ENCODE data around the gene ZNF606. TPM values are rescaled to one million over a fixed set of nuclear protein-coding genes. Genes with fewer than 3 reads are reported as not detected.
A peak's percentile ranks its signal among the peaks of the same experiment; 100 is the strongest.

Gene ZNF606
- total and polyA plus RNA-seq, 2 experiments from 2014 or later: 13.6 to 55.6 TPM

DNA sequence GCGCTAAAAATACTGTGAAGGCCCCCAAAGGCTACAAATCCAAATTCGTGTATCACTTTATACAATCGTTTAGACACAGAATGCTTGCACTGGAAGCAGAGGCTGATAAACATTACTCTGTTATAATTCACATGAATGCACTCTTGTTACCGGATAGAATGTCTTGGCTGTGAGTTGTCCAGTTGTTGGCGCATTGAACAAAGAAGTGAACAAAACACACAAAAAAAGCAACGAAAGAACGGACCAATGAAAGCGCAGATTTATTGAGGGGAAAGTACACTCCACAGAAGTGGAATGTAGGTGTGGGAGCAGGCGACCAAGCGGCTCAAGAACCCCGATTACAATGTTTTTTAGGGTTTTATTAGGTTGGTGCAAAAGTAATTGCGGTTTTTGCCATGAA lies 66.9 kb downstream of the ZNF606 start:
- H3K36me3 ChIP-seq (ENCODE audit: insufficient read depth): peaks cover 15% of the 10 kb centered on the region; the same call in 1 of the 2 replicates
- Mint-ChIP-seq H3K9me3 (peaks cover 23% of the 10 kb centered on the region), H3K27me3 (ENCODE audit: insufficient read depth, low read depth, poor library complexity) (peaks cover 9% of the 10 kb centered on the region), H3K27ac (no peak overlapping the region; the same call in 1 of the 2 replicates), H3K36me3 (ENCODE audit: low read depth) (peaks cover 67% of the 10 kb centered on the region), H3K4me1 (peaks cover 13% of the 10 kb centered on the region), H3K4me3 (peak overlapping the region; percentile 99)
- H3F3A ChIP-seq (replicated peaks; ENCODE audit: low read depth): 0 out of 2 replicates have a peak, but pooled peaks cover 4% of the 10 kb centered on the region
- DNase-seq (ENCODE audit: low spot score): no peak
- no peak overlapping the region for H2AFZ ChIP-seq
- H3K27ac ChIP-seq (ENCODE audit: low read depth): peak overlapping the region; percentile 34; the same call in 1 of the 2 replicates
- no peak for ATAC-seq
- H3K27me3 ChIP-seq (ENCODE audit: insufficient read depth): no peaks in the 10 kb centered on the region
- H3K4me3 ChIP-seq: peak overlapping the region; percentile 2; the same call in 1 of the 2 replicates
- peak overlapping the region; percentile 19; the same call in 1 of the 2 replicates for H3K4me2 ChIP-seq
- peaks cover 50% of the 10 kb centered on the region for H3K79me2 ChIP-seq (replicated peaks; ENCODE audit: insufficient read depth)
- peaks cover 5% of the 10 kb centered on the region; the same call in 1 of the 2 replicates for H3K4me1 ChIP-seq (ENCODE audit: insufficient read depth)
- no peaks in the 10 kb centered on the region; the same call in 1 of the 2 replicates for H4K20me1 ChIP-seq (replicated peaks; ENCODE audit: insufficient read depth)
- no peak for TF ChIP-seq POLR2AphosphoS5 (IDR thresholded peaks at IDR 0.05; ENCODE audit: low read depth)
- no peak for TF ChIP-seq EZH2 (IDR thresholded peaks at IDR 0.05; ENCODE audit: low read depth, unreplicated experiment)
- TF ChIP-seq ZNF114 (CRISPR knock-in tag; IDR thresholded peaks at IDR 0.05): no peak
- TF ChIP-seq NANOG (IDR thresholded peaks at IDR 0.05; ENCODE audit: borderline replicate concordance): no peak
- TF ChIP-seq, protein P1, sequence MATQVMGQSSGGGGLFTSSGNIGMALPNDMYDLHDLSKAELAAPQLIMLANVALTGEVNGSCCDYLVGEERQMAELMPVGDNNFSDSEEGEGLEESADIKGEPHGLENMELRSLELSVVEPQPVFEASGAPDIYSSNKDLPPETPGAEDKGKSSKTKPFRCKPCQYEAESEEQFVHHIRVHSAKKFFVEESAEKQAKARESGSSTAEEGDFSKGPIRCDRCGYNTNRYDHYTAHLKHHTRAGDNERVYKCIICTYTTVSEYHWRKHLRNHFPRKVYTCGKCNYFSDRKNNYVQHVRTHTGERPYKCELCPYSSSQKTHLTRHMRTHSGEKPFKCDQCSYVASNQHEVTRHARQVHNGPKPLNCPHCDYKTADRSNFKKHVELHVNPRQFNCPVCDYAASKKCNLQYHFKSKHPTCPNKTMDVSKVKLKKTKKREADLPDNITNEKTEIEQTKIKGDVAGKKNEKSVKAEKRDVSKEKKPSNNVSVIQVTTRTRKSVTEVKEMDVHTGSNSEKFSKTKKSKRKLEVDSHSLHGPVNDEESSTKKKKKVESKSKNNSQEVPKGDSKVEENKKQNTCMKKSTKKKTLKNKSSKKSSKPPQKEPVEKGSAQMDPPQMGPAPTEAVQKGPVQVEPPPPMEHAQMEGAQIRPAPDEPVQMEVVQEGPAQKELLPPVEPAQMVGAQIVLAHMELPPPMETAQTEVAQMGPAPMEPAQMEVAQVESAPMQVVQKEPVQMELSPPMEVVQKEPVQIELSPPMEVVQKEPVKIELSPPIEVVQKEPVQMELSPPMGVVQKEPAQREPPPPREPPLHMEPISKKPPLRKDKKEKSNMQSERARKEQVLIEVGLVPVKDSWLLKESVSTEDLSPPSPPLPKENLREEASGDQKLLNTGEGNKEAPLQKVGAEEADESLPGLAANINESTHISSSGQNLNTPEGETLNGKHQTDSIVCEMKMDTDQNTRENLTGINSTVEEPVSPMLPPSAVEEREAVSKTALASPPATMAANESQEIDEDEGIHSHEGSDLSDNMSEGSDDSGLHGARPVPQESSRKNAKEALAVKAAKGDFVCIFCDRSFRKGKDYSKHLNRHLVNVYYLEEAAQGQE (IDR thresholded peaks at IDR 0.05; ENCODE audit: unreplicated experiment): no peak
- H3K9me2 ChIP-seq (ENCODE audit: insufficient read depth): no peaks in the 10 kb centered on the region

DNA sequence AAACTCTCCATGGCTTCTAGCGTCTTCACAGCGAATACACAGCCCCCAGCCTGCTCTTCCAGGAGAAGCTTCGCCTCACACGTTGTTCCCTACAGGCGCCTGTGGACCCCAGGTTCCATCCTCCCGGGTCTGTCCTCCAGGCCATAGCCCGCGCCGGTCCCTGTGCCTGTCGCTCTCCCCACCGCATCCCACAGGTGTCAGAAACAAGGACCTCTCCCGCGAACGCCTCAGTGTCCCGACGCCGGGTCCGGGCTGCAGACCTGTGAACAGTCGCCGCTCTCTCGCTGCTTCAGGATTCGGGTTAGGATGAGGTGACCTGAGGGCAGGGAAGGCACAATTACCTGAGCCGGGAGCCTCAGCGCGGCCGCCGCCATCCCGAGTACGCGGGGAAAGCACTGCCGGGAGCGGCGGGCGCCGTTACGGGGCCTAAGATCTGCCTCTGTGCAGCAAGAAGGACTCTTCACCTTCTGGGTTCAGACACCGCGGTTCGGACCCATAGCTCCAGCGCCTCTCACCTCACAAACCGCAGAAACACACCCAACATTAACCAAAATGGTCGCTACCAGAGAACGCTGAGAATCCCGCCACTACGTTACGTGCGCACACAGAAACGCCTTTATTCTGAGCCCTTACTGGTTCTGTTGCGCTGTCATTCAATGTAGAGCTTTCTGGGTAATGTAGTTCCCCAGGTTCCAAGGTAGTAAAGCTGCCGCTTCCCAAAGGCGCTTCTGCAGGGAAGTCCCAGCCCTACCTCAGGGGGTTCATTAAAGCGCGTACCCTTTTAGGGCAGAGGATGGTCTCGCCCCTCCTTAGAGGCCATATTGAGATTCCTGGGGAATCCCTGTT lies 67.6 kb downstream of the ZNF606 start, which contains the start of gene ZNF418:
ZNF418 (minus strand) TSS at position 583 of the 846 bp plus-strand sequence. CDS start 1,580 bp downstream, outside the sequence.
- DNase-seq (ENCODE audit: low spot score) (peak; percentile 98), ATAC-seq (peak; percentile 99)
- Mint-ChIP-seq H3K4me3 (peak within 1 kb of the TSS; percentile 99), H3K9me3 (peaks cover 30% of the 10 kb centered on the region), H3K27ac (peak within 1 kb of the TSS; percentile 98), H3K4me1 (peaks cover 13% of the 10 kb centered on the region), H3K36me3 (ENCODE audit: low read depth) (peaks cover 71% of the 10 kb centered on the region), H3K27me3 (ENCODE audit: insufficient read depth, low read depth, poor library complexity) (peaks cover 9% of the 10 kb centered on the region)
- Histone ChIP-seq H3K4me2 (peak within 1 kb of the TSS; percentile 92), H3K27me3 (ENCODE audit: insufficient read depth) (no peaks in the 10 kb centered on the region), H3K9me2 (ENCODE audit: insufficient read depth) (no peaks in the 10 kb centered on the region), H3K27ac (ENCODE audit: low read depth) (peak within 1 kb of the TSS; percentile 79), H3K36me3 (ENCODE audit: insufficient read depth) (peaks cover 20% of the 10 kb centered on the region), H3K4me3 (peak within 1 kb of the TSS; percentile 73), H3K4me1 (ENCODE audit: insufficient read depth) (peaks cover 5% of the 10 kb centered on the region; the same call in 1 of the 2 replicates), H2AFZ (no peak within 1 kb of the TSS; the same call in 1 of the 2 replicates), H3F3A (replicated peaks; ENCODE audit: low read depth) (0 out of 2 replicates have a peak, but pooled peaks cover 4% of the 10 kb centered on the region), H4K20me1 (replicated peaks; ENCODE audit: insufficient read depth) (no peaks in the 10 kb centered on the region; the same call in 1 of the 2 replicates), H3K79me2 (replicated peaks; ENCODE audit: insufficient read depth) (peaks cover 53% of the 10 kb centered on the region)
- TF ChIP-seq, protein P2, sequence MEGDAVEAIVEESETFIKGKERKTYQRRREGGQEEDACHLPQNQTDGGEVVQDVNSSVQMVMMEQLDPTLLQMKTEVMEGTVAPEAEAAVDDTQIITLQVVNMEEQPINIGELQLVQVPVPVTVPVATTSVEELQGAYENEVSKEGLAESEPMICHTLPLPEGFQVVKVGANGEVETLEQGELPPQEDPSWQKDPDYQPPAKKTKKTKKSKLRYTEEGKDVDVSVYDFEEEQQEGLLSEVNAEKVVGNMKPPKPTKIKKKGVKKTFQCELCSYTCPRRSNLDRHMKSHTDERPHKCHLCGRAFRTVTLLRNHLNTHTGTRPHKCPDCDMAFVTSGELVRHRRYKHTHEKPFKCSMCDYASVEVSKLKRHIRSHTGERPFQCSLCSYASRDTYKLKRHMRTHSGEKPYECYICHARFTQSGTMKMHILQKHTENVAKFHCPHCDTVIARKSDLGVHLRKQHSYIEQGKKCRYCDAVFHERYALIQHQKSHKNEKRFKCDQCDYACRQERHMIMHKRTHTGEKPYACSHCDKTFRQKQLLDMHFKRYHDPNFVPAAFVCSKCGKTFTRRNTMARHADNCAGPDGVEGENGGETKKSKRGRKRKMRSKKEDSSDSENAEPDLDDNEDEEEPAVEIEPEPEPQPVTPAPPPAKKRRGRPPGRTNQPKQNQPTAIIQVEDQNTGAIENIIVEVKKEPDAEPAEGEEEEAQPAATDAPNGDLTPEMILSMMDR (conservative IDR thresholded peaks at IDR 0.05; ENCODE audit: low read depth in 2 of 2): no peak
- peak; percentile 91 for TF ChIP-seq CREB1 (CRISPR knock-in tag; IDR thresholded peaks at IDR 0.05; ENCODE audit: low read depth)
- no peak for TF ChIP-seq ZNF331 (CRISPR knock-in tag; IDR thresholded peaks at IDR 0.05; ENCODE audit: low read depth)
- TF ChIP-seq, protein P3, sequence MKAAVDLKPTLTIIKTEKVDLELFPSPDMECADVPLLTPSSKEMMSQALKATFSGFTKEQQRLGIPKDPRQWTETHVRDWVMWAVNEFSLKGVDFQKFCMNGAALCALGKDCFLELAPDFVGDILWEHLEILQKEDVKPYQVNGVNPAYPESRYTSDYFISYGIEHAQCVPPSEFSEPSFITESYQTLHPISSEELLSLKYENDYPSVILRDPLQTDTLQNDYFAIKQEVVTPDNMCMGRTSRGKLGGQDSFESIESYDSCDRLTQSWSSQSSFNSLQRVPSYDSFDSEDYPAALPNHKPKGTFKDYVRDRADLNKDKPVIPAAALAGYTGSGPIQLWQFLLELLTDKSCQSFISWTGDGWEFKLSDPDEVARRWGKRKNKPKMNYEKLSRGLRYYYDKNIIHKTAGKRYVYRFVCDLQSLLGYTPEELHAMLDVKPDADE (IDR thresholded peaks at IDR 0.05): peak; percentile 94
- TF ChIP-seq STAT1 (IDR thresholded peaks at IDR 0.05; ENCODE audit: unreplicated experiment): no peak
- peak; percentile 87 for TF ChIP-seq POLR2AphosphoS5 (IDR thresholded peaks at IDR 0.05; ENCODE audit: low read depth)
- no peak for TF ChIP-seq ZNF114 (CRISPR knock-in tag; IDR thresholded peaks at IDR 0.05)
- TF ChIP-seq, protein P1 (IDR thresholded peaks at IDR 0.05; ENCODE audit: unreplicated experiment): no peak

Measured in GM23338 (cell line).